ENCODE results near the gene CTSA. TPM values are rescaled to one million over a fixed set of nuclear protein-coding genes. Genes with fewer than 3 reads are reported as not detected.

The CTSA gene
- total RNA-seq, 1 donor from 2014 or later = 55.3 TPM

GRCh38 chr20:45944965-45945677 is 54.0 kb downstream of the CTSA start:
- peaks cover 4% of the 10 kb centered on the region for H3K36me3 Mint-ChIP-seq (ENCODE audit: low read depth)
- H3K27ac Mint-ChIP-seq (ENCODE audit: unreplicated experiment) = peak overlapping the region; percentile 47
- DNase-seq (ENCODE audit: low read depth, low spot score) = no peak
- H3K9me3 Mint-ChIP-seq = no peaks in the 10 kb centered on the region
- H3K4me3 Mint-ChIP-seq = peak overlapping the region; percentile 23
- TF ChIP-seq, protein P1, sequence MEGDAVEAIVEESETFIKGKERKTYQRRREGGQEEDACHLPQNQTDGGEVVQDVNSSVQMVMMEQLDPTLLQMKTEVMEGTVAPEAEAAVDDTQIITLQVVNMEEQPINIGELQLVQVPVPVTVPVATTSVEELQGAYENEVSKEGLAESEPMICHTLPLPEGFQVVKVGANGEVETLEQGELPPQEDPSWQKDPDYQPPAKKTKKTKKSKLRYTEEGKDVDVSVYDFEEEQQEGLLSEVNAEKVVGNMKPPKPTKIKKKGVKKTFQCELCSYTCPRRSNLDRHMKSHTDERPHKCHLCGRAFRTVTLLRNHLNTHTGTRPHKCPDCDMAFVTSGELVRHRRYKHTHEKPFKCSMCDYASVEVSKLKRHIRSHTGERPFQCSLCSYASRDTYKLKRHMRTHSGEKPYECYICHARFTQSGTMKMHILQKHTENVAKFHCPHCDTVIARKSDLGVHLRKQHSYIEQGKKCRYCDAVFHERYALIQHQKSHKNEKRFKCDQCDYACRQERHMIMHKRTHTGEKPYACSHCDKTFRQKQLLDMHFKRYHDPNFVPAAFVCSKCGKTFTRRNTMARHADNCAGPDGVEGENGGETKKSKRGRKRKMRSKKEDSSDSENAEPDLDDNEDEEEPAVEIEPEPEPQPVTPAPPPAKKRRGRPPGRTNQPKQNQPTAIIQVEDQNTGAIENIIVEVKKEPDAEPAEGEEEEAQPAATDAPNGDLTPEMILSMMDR (conservative IDR thresholded peaks at IDR 0.05) = no peak
- no peaks in the 10 kb centered on the region for H3K27me3 Mint-ChIP-seq (ENCODE audit: low read depth)
- no peaks in the 10 kb centered on the region for H3K4me1 Mint-ChIP-seq

GRCh38 chr20:45945678-45946148 is 54.6 kb downstream of the CTSA start:
- Mint-ChIP-seq H3K36me3 (ENCODE audit: low read depth) (peaks cover 4% of the 10 kb centered on the region), H3K4me3 (no peak overlapping the region), H3K9me3 (no peaks in the 10 kb centered on the region), H3K27me3 (ENCODE audit: low read depth) (no peaks in the 10 kb centered on the region), H3K4me1 (no peaks in the 10 kb centered on the region), H3K27ac (ENCODE audit: unreplicated experiment) (no peak overlapping the region)
- no peak for DNase-seq (ENCODE audit: low read depth, low spot score)
- TF ChIP-seq, protein P1 (conservative IDR thresholded peaks at IDR 0.05) = no peak

GRCh38 chr20:45946149-45946970 is 55.2 kb downstream of the CTSA start:
- DNase-seq (ENCODE audit: low read depth, low spot score) = no peak
- Mint-ChIP-seq H3K36me3 (ENCODE audit: low read depth) (peaks cover 4% of the 10 kb centered on the region), H3K27me3 (ENCODE audit: low read depth) (no peaks in the 10 kb centered on the region), H3K27ac (ENCODE audit: unreplicated experiment) (peak overlapping the region; percentile 35), H3K4me1 (no peaks in the 10 kb centered on the region), H3K9me3 (no peaks in the 10 kb centered on the region), H3K4me3 (no peak overlapping the region)
- TF ChIP-seq, protein P1 (conservative IDR thresholded peaks at IDR 0.05) = no peak

DNA sequence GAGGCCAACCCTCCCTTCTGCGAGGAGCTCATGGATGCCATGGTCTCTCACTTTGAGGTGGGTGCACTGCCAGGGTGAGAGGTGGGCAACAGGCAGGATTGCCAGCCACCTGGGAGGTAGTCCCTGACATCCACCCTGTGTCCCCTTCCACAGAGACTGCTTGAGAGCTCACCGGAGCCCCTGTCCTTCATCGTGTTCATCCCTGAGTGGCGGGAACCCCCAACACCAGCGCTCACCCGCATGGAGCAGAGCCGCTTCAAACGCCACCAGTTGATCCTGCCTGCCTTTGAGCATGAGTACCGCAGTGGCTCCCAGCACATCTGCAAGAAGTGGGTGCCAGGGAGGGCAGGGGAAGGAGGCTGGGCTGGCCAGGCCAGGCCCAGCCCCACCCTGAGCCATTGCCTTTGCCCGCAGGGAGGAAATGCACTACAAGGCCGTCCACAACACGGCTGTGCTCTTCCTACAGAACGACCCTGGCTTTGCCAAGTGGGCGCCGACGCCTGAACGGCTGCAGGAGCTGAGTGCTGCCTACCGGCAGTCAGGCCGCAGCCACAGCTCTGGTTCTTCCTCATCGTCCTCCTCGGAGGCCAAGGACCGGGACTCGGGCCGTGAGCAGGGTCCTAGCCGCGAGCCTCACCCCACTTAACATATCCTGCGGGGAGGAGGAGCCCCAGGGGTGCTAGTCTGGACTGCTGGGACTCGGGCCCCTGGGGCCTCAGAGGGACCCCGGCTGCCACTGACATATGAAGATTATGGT is 56.2 kb downstream of the CTSA start:
- TF ChIP-seq, protein P1 (conservative IDR thresholded peaks at IDR 0.05) = no peak
- peaks cover 8% of the 10 kb centered on the region for H3K36me3 Mint-ChIP-seq (ENCODE audit: low read depth)

DNA sequence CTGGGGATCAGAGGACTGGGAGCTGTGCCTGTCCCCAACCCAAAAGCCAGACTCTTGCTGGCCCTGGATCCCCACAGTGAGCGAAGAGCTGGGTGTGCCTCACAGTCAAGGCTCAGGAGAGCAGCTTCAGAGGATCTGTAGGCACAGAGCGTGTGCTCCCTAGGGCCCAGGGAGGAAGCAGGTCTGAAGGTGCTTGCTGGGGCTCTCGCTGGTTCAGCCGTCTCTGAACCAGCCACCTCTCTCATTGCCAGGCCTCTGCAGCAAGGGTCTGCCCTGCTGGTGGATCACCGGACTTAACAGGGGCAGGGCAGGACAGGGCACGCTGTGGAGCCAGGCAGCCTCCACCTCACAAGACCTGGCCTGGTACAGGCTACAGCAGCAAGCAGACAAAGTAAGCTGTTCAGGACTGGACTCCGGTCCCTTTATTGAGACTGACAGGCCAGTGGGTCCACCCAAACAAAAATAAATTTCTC is 57.2 kb downstream of the CTSA start:
- Mint-ChIP-seq H3K9me3 (no peaks in the 10 kb centered on the region), H3K27me3 (ENCODE audit: low read depth) (no peaks in the 10 kb centered on the region), H3K36me3 (ENCODE audit: low read depth) (peaks cover 8% of the 10 kb centered on the region), H3K27ac (ENCODE audit: unreplicated experiment) (no peak overlapping the region), H3K4me1 (no peaks in the 10 kb centered on the region), H3K4me3 (no peak overlapping the region)
- DNase-seq (ENCODE audit: low read depth, low spot score) = no peak
- TF ChIP-seq, protein P1 (conservative IDR thresholded peaks at IDR 0.05) = no peak

More for the DNA sequence above, 56.2 kb downstream of the CTSA start:
- H3K4me1 Mint-ChIP-seq = no peaks in the 10 kb centered on the region
- H3K27ac Mint-ChIP-seq (ENCODE audit: unreplicated experiment) = no peak overlapping the region
- DNase-seq (ENCODE audit: low read depth, low spot score) = no peak
- no peaks in the 10 kb centered on the region for H3K9me3 Mint-ChIP-seq
- no peak overlapping the region for H3K4me3 Mint-ChIP-seq
- no peaks in the 10 kb centered on the region for H3K27me3 Mint-ChIP-seq (ENCODE audit: low read depth)

Measured in neural crest cell (in vitro differentiated cells).